GM21825 (cell line): ENCODE measurements around the gene ICAM2.
"Not testable (repeated sequence)": the region's sequence is repeated elsewhere in the genome, so short reads cannot be mapped to it uniquely, and the experiment has no call there.

Experiments
- ATAC-seq: cut with Tn5 transposase; IDR thresholded peaks from one replicate; pipeline ENCODE4 v1.9.1; 2021; ENCODE audit warnings: mild to moderate bottlenecking, moderate library complexity; ENCODE audit not compliant: unreplicated experiment

Gene ICAM2

DNA sequence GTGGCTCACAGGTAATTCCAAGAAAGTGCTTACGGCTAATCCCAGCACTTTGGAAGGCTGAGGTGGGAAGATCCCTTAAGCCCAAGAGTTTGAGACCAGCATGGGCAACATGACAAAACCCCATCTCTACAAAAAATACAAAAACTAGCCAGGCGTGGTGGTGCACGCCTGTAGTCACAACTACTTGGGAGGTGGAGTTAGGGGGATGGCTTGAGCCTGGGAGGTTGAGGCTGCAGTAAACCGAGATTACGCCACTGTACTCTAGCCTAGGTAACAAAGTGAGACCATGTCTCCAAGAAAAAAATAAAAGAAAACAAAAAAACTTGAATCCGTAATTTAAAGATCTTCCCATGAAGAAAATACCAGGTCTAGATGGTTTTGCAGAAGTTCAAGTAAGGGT is 5.0 kb downstream of the ICAM2 start:
- ATAC-seq = no peak

DNA sequence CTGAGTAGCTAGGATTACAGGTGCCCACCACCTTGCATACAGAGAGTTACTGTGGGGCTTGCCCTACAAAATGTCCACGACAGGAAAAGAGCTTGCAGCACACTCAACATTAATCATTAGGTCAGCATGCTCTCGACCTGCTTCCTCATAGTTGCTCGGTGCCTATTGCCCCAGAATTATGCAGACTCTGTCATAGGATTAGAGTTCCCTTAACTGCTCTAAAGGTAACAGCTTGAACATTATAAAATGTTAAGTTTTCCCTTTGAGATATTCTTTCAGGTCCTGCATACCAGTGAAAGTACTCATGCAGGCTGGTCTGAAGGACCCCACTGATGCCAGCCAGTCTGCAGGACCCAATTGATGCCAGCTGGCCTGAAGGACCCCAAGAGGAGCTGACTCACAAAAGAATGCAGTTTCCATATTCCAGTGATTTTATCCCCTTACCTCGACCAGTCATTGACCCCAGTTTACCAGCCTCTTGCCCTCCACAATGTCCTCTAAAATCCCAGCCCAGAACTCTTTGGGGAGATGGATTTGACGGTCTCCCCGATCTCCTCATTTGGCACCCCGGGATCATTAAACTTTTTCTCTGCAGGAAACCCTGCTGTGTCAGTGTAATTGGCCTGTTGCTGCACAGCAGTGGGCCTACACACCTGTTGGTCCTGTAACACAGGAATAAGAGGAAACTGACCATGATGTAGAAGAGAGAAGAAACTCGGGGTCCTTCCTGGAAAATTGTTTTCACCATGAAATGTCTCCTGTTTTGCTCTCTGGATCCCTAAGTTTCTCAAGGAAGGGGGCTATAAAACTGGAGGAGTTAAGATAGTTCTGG is 10.6 kb downstream of the ICAM2 start:
- no peak for ATAC-seq

DNA sequence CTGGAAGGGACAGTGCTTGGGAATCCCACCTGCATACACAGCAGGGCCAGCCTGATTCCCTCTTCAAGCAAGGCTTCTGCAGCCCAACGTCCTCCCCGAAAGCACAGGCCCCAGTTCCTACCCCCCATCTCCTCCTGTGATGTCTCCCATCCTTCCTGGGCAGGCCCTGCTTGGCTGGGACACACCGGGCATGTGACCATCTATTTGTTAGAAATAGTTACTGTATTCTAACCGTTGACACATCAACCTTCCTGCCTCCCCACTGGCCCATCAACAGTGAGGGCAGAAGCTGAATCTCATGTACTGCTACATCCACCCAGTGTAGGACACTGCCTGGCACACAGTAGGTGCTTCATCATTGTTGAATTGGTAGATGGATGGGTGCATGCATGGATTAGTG is 11.6 kb downstream of the ICAM2 start:
- no peak for ATAC-seq

DNA sequence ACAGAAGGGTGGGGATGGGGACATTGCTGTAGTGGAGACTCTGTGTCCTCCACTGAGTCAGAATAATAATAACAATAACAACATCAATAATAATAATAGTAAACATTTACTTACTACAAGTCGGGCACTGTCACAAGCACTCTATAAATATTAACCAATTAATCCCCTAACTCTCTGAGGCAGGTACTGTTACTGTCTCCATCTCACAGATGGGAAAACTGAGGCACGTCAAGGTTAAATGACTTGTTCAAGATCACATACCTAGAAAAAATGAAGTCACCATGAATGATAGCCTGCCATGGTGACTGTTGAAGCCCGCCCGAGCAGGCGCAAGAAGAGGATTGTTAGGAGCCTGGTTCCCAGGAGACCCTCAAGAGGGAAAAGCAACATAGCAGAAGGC is 12.1 kb downstream of the ICAM2 start:
- no peak for ATAC-seq

DNA sequence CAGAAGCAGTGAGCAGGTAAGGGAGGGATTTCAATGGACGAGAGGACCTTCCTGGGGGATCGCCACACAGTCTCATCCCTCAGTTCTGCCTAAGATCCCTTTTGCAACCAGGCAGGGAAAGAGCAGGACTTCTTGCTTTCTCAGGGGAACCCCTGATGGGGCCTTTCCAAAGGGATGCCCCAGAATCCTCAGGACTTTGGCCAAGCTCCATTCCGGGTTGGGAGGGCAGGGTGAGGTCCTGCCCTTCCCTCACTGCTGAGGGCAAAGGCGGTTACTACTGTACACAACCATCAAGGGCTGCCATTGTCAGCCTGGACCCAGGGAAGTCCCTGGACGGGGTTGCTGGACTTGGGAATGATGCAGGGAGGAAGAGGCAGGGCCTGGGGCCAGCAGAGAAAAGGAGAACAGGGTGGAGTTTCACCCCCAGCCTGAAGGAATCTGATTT is 12.6 kb downstream of the ICAM2 start:
- ATAC-seq = no peak

DNA sequence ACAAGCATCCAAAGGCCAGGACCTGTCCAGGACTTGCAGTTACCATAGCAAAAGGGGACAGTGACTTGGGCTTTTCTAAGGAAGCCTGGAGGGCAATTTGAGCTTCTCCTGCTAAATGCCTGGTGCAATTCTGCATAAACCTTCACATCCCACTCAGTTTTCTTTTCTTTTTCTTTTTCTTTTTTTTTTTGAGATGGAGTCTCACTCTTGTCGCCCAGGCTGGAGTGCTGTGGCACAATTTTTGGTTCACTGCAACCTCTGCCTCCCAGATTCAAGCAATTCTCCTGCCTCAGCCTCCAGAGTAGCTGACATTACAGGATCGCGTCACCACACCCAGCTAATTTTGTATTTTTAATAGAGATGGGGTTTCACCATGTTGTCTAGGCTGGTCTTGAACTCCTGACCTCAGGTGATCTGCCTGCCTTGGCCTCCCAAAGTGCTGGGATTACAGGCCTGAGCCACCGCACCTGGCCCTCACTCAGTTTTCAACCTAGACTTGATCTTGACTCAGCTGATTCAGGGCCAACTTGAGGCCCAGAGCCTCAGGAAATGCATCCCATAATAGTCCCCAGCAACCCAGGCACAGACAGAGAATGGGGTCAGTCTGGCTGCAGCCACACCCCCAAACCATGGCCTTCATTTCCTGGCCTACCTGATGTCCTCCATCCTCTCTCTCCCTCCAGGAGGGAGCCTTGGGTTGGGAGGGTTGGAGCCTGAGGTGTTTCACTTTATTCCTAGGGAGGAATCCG is 13.2 kb downstream of the ICAM2 start:
- not testable (repeated sequence) for ATAC-seq

DNA sequence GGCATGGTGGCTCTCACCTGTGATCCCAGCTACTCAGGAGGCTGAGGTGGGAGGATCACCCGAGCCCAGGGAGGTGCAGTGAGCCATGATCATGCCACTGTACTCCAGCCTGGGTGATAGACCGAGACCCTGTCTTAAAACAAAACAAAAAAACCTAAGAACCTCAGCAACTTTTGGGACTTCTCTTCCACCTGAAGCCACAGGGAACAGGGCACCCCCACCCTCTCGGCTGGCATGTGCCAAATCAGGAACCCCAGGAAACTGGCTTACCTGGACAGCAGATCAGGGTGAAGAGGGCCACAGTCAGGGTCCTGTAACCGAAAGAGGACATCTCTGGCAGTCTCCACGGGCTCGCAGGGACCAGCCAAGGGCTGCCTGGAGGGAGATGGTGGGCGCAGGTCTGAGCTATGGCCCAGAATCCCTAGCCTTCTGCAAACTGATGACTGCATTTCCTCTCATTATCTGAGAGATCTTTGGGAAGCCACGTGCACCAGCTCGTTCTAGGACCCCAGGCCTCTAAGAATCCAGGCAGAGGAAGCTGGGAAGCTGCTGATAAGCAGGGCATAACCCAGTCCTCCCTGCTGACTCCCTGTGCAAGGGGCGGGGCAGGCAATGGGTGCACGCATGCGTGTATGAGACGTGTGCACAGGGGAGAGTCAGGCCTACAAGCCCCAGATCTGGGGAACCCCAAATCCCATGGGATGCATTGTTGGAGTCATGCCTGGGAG is 13.9 kb downstream of the ICAM2 start:
- no peak for ATAC-seq

DNA sequence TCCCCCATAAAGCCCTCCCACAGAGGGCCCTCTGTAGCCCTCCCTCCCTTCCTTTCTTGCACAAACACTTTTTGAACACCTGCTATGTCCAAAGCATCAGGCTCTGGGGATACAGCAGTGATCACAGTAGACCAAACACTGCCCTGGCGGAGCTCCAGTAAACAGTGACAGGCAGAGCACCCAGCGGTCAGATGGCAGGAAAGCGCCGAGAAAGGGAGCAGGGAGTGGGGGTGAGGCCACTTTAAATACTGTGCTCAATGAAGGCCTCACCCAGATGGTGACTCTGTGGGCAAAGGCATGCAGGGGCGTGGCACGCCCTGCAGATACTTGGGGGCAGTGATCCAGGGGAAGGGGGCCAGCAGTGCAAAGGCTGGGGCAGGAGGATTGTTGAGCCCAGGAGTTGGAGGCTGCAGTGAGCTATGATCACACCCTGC is 14.7 kb downstream of the ICAM2 start:
- no peak for ATAC-seq

DNA sequence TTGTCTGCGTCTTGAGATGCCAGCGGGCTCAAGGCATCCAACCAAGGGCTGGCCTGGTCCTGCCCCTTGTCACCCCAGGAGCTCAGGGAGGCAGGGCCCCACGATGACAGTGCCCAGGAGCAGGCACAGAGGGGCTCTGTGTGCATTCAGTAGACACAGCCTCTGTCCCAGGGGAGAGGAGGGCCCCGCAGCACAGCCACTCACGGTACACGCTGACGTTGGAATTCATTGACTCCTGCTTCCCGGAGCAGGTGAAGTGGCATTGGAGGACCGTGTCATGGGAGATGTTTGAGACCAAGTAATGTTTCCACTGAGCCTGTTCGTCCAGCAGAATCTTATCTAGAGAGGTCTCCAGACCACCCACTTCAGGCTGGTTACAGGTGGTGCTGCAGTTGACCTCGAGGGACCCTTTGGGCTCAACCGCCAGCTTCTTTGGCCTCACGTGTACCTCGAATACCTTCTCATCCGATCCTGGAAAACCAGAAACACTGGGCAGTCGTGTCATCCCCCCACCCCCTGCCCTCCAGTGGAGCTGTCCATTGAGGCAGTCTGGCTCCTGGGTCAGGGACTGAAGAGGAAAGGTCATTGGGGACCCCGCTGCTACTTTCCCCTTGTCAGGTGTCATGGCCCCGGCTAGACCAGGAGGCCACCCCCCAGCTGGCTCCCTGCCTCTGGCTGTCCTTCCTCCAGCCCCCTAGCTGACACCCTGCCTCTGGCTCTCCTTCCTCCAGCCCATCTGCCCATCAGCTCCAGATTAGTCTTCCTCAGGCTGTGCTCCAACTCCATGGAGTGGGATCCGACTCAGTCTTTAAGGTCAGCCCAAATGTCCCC is 15.3 kb downstream of the ICAM2 start:
- no peak for ATAC-seq

DNA sequence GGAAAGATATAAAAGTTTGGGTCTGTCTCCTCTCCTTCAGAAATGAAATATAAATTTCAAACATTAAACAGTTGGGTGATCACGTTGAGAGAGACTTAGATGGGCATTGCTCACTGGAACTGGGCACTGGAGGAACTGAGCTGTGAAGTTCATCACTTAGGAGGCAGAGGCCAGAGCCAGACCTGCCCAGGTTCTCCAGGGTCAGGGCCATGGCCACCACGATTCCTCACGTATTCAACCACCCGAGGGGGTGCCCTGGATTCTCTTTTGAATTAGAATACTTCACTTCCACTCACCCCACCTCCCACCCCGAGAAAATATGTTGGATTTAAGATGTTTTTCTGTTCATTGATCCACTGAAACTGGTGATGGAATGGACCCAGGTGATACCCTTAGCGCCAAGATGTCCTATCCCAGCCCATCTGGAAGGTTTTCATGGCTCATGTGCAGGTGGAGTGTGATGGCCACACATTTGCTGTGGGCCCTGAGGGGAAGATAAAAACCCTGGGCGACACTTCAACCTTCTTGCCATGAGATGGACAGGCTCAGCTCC is 16.1 kb downstream of the ICAM2 start:
- no peak for ATAC-seq

DNA sequence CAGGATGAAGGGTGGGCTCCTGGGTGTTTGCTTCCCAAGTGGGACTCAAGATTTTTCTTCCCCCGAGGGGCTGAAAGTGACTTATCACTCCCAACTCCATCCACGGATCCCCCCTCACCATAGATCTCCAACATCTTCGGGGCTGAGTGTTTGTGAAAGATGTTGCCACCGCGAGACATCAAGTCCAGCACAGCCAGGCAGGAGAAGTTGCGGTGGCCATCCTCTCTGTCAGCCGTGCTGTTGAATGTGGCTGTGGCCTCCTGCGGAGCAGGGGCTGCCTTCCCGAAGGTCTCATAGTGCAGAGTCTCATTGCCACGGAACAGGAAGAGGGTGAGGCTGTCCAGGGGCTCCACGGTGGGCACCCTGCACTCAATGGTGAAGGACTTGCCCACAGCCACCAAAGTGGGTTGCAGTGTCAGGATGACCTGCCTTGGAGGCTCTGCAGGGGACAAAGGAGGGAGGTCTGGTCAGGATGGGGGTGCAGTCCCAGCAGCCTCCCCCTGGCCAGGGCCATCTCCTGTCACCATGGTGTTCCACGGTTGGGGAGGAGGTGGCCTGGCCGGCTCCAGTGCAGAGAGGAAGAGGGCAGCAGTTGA is 16.8 kb downstream of the ICAM2 start:
- no peak for ATAC-seq

DNA sequence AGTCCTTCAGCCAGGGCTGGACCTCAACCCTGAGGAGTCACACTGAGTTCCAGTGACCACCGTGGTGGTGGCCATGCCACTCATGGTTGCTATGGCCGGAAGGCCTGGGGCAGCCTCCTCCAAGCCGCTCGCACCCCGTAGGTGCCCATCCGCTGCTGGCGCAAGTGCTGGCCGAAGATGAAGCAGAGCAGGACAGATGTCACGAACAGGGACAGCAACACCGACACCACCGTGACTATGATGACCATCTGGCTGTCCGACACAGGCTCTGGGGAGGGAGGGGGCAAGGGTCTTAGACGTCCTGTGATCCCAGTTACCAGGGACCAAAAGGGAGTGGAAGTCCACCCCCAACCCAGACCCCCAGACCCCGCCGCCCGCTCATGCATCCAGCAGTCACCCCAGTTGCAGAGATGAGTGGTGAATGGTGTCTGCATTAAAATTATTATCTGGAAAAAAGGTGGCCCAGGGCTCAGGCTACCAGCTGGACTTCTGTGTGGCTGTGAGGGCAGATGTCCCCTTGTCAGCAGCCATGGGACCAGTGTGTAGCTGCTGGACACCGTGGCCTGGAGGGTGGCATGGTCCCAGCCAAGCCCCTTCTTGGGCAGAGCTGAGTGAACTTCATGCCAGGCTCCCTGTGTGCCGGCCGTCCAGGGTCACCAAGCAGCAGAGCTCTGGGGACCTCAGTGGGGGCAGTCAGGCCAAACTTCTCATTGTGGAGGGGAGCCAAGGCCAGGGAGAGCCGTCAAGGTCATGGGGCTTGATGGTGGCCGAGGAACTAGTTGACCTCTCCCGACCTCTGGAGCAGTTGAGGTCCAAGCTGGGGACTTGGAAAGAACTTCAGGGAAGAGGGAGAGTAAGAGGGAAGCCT is 17.5 kb downstream of the ICAM2 start:
- ATAC-seq = no peak

DNA sequence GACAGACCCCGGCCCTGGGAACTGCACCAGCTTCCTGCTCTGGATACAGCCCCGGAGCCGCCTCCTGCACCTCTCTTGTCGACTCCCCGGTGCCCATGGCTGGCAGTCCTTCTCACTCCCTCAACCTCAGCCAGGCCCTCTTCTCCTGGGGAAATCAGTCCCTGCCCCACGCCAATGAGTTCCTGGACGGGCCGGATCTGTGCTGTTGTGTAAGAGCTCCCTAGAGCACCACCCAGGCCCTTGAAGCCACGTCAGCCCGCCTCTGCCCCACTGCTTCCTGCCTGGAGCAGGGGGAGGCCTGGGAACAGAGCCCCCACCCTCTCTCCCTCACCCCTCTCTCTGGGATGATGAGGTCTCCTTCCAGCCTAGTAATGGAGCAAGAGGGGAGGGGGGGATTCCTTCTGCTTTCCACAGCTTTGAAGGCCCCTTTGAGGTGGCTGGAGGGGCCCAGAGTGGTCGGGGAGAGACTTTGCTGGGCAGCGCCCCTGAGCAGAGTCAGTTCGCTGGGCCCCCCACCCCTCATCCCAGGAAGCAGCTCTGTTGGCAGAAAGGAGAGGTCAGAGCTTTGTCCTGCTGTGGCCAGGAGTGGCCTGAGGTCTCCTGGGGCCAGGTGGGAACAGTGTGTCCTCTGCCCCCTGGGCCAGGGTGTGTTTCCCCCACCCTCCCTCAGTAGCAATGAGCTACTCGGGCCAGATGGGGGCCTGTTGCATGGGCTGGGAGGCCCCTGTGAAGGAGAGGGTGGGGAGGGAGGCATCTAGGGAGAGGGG is 18.5 kb downstream of the ICAM2 start:
- no peak for ATAC-seq

DNA sequence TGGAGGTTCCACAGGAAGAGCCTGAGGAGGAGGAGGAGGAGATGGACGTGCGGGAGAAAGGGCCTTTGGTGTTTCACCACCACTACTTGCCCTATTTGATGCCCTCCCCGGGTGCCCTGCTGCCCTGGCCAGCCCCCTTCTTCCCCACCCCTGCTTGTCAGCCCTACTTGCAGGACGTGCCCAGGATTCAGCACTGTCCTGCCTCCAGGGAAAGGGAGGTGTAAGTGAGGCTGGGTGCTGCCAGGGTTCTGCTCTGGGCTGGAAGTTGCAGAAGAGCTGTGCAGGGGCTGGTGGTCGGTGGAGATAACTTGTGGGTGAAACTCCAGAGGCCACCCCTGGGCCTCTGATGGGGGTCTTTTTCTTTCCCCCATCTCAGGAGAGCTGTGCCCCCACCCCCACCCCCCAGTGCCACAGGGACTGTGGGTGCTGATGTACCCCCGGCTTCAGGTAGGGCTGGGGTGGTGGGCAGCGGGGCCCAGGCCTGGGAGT is 19.3 kb downstream of the ICAM2 start:
- ATAC-seq = no peak

DNA sequence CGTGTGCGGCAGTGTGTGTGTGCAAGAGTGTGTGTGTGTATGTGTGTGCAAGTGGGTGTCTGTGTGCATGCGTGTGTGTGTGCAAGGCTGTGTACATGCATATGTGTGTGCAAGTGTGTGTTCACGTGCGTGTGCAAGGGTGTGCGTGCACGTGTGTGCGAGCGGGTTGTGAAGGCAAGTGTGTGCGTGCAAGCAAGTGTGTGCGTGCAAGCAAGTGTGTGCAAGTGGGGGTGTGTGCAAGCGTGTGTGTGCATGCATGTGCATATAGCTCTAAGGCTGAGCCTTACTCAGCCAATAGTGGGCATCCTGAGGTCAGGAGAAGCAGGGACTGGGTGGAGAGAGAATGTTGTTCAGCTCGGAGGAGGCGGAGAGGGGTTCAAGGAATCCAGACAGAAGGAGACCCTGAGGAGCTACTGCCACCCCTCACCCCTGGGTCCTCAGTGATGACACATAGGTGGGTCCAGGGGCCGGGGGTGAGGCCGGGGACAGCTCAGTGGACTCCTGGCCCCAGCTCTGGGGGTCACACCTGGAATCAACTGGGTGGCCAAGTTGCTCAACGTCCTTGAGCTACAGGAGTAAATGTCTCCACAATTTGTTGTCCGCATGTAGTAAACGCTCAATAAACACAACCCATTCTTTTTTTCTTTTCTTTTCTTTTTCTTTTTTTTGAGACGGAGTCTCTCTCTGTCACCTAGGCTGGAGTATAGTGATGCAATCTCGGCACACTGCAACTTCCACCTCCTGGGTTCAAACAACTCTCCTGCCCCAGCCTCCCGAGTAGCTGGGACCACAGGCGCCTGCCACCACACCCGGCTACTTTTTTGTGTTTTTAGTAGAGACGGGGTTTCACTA is 20.5 kb downstream of the ICAM2 start:
- ATAC-seq = no peak

DNA sequence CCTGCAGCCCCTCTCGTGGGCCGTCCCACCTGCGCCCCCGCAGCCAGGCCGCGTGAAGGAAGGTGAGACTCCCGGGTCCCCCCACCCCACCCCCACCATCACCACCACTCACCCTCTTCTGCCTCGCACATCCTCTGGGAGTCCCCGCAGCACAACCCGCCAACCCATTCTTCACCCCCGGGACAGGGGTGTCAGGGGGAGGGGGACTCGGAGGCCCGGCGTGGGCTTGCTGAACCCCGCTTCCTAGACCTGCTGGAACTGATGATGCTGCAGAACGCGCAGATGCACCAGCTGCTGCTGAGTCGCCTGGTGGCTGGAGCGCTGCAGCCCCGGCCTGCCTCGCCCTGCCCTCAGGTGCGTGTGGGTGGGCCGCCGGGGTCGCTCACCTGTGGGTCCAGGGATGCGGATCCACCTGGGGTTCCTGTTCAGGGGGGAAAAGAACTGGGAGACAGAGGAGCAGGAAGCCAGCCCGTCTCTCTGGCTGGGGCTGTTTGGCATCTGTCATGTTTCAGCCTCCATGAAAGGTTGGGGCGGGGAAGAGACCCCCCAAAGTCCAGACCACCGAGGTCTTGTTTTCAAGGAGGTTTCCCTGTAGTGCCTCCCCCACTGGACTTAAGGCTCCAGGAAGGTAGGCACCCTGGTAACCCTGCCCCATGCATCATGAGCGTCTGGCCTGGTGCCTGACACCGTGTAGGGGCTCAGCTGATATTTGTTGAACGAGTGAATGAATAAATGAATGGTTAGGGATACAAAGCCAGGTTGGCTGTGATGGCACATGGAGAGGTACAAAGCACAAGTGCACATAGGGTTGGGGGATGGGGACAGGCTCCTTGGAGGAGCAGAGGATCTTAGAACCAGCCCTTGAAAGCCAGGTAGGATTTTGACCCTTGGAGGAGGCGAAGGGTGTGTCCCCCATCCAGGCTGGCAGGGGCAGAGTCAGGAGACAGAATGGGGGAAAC is 21.4 kb downstream of the ICAM2 start:
- ATAC-seq = no peak
